OCI-LY1 (cell line): ENCODE results near the gene PHF14.

Experiments
- EZH2 ChIP-seq: fragments of 200-600 bp; sonication (generic), shearing (Covaris generic); IDR thresholded peaks from 2 replicates; pipeline ENCODE4 v1.8.0; 2017; ENCODE audit warnings: borderline replicate concordance, mixed run types, mild to moderate bottlenecking, antibody characterized with exemption, low read length, moderate library complexity, mixed read lengths
- TF ChIP-seq, protein P1 (sequence below): fragments of 200-600 bp; sonication (generic), shearing (Covaris generic); IDR thresholded peaks from 2 replicates; pipeline ENCODE4 v1.5.1; 2017; ENCODE audit warnings: mild to moderate bottlenecking, antibody characterized with exemption, low read length, moderate library complexity, mixed read lengths

DNA sequence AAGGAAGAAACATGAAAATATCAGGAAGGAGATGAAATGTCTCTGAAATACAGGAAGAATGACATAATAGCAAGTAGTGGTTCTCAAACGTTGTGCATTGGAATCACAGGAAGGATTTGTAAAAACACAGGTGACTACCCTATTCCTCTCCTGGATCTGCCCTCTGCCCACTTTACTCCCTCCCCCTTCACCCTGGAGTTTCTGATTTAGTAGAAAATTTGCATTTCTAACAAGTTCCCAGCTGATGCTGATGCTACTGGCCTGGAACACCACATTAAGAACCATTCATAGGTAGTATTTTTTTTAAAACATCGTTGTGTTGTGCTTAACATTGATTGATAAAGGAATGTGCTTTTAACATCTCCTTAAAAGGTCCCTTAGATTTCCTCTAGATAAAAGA, 130.9 kb downstream of the PHF14 start:
- TF ChIP-seq, protein P1, sequence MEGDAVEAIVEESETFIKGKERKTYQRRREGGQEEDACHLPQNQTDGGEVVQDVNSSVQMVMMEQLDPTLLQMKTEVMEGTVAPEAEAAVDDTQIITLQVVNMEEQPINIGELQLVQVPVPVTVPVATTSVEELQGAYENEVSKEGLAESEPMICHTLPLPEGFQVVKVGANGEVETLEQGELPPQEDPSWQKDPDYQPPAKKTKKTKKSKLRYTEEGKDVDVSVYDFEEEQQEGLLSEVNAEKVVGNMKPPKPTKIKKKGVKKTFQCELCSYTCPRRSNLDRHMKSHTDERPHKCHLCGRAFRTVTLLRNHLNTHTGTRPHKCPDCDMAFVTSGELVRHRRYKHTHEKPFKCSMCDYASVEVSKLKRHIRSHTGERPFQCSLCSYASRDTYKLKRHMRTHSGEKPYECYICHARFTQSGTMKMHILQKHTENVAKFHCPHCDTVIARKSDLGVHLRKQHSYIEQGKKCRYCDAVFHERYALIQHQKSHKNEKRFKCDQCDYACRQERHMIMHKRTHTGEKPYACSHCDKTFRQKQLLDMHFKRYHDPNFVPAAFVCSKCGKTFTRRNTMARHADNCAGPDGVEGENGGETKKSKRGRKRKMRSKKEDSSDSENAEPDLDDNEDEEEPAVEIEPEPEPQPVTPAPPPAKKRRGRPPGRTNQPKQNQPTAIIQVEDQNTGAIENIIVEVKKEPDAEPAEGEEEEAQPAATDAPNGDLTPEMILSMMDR, result no peak
- TF ChIP-seq EZH2, result no peak
